Stimulated activated naive CD4-positive, alpha-beta T cell (primary cell): Measurements from ENCODE around the gene GNAS.
"Not testable (repeated sequence)": the region's sequence is repeated elsewhere in the genome, so short reads cannot be mapped to it uniquely, and the experiment has no call there.

Source experiments
- DNase-seq, 6 experiments: peaks; one replicate each; lab custom pipeline; 2025; lab: John Stamatoyannopoulos, UW

Gene GNAS

DNA sequence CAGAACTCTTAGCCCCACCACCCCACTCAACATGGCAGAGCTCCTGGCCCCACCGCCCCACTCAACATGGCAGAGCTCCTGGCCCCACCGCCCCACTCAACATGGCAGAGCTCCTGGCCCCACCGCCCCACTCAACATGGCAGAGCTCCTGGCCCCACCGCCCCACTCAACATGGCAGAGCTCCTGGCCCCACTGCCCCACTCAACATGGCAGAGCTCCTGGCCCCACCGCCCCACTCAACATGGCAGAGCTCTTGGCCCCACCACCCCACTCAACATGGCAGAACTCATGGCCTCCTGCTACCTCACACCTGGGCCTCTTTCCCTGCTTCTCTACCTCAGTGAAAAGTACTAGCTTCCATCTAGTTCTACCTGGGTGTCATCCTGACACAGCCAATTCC lies 23.7 kb upstream of the GNAS start:
- DNase-seq, result not testable (repeated sequence)

- no peak for DNase-seq
Measured at GRCh38 chr20:58829531-58829941, 23.0 kb upstream of the GNAS start.

- DNase-seq, result no peak
Measured at GRCh38 chr20:58832457-58832856, 20.1 kb upstream of the GNAS start.

- DNase-seq, result no peak
Measured at GRCh38 chr20:58833921-58834320, 18.6 kb upstream of the GNAS start.

GRCh38 chr20:58835231-58835630 lies 17.3 kb upstream of the GNAS start:
- DNase-seq, result no peak

GRCh38 chr20:58836616-58837204 lies 15.8 kb upstream of the GNAS start:
- DNase-seq, result no peak

- no peak for DNase-seq
Measured at GRCh38 chr20:58837717-58838116, 14.8 kb upstream of the GNAS start.

DNA sequence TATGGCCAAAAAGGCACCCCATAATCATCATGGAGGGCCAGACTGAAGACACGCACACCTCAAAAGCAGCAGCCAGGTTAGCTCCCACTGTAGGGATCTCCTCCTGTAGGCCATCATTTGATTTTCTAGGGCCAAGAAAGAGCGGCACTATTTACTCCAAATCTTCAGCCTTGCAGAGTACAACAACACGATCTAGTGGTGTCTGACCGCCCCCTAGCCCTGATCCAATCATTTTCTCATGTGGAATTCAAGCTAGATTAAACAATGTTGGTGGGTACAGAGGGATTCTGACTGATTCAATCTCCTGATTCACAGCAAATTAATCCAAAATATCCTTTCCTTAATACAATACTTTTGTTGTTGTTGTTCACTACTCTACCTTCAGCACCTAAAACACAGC lies 14.3 kb upstream of the GNAS start:
- no peak for DNase-seq

DNA sequence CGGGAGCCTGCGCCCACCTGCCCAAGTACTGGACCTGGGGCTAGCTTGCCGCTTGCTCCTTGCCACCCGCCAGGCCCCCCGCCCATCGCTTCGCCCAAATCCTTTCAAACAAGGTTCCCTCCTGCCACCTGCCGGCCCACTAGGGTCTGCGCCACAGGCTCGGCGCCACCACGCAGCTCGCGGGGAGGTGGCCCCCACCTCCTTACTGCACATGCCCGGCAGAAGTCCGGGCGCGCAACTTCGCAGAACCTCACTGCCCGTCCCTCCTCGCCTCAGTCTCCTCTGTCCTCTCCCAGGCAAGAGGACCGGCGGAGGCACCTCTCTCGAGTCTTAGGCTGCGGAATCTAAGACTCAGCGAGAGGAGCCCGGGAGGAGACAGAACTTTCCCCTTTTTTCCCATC lies 13.0 kb upstream of the GNAS start:
- peak in 4 of 6 experiments; percentile 18 to 36 (median 26) for DNase-seq

- DNase-seq, result no peak
Measured at GRCh38 chr20:58839991-58840747, 12.3 kb upstream of the GNAS start.

DNA sequence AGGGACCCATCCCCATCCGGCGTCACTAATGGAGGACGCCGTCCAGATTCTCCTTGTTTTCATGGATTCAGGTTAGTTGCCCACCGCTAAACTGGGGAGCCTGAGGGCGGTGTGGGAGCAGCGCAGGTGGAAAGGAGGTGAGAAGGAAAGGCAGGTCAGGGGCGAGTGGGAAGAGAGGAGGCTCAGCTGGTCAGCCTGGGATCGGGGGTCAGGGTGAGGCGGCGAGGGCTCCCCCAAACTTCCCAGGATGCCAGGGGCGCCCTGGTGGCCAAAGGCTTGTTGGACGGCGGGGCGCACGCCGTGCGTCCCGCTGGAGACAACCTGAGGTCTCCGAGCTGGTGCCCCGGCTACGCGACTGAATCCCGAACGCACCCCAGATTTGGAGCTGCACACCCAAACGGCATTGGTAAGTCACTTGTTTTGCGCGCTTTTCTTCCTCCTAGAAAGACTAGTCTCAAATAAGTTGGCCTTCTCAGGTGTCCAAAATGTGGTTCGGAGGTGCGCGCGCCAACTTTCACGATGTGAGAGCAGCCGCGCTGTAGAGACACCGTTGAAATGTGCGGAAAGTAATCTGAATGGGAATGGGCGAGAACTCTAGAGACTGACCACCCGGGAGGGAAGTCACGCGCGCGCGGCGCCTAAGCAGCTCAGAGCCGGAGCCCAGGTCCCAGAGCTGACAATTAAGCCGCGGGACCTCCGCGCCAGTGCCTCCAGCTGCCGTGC lies 11.5 kb upstream of the GNAS start:
- DNase-seq, result no peak

- DNase-seq, result no peak
Measured at GRCh38 chr20:58841539-58842264, 10.8 kb upstream of the GNAS start.

- no peak for DNase-seq
Measured at GRCh38 chr20:58842276-58842675, 10.2 kb upstream of the GNAS start.

DNA sequence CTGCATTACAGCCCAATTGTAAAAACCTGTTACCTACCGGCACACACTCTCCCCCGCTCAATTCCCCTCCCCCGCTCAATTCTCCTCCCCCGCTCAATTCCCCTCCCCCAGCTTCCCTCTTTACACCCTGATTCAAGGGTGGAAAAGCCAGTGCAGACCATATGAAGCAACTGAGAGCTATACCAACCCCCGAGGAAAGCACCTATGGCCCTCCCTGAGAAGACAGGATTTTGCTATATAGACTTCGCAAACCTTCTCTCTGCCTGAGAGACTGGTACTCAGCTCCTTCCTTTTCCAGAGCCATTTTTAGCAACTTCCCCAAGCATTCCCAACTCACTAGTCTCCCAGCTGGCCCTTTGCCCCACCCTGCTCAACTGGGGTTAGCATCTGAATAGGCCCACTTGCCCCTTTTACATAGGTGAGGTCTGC lies 9.4 kb upstream of the GNAS start:
- DNase-seq, result no peak

DNA sequence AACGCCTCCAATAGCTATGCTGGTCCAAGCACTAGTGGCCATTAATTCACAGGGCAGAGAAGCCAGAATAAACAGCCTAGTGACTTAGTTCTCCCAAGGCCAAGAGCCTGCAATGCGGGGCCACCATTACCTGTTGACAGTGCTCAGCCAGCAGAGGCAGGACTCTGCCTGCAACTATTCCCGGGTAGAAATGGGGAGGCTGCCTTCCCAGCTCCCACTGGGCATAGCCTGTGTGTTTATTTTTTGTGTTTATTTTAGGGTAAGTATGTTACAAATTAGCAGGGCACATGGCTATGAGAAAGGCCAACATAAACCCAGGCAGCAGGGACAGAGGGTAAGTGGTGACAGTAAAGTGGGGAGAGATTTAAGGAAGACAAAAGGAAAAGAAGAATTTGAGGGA lies 6.8 kb upstream of the GNAS start:
- no peak for DNase-seq

GRCh38 chr20:58847463-58847862 lies 5.1 kb upstream of the GNAS start:
- DNase-seq, result no peak

- peak; percentile 59 to 81 (median 72) for DNase-seq
Measured at GRCh38 chr20:58850693-58851174, 1.8 kb upstream of the GNAS start, which contains the start of gene GNAS-AS1. TSS of gene GNAS-AS1 (minus strand) at chr20:58850902.

DNA sequence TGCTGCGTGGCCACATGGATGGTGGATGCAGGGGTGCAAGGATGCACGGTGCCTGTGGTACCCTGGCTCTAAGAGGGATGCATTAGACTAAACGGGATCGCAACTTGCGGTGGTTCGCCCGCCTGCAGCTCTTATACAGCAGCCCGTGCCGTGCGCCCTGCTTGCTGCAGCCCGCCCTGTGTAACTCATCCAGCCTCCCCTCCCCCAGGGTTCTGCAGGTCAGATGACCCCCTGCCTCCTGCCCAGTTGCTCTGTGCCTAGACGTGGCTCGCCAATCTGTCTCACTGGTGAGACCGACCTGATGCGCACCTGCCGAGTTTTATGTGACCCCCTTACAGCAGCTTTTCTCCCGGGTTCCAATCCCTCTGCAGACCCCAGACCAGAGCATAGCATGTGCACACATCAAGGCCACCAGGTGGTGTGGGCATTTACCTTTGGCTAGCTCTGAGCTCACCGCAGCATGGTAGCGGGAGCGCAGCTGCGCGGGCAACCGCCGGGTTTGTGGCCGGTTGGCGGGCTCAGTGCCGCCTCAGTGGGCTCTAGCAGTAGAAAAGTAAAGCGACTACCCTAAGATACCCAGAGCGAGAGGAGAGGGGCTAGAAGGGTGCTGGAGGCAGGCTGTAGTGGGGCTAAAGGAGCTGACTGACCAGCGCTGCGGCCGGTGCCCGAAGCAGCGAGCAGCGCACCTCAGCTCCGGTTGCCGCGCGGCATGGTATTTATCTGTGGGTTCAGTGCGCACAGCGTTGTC lies 1.1 kb upstream of the GNAS start:
- DNase-seq, result no peak

DNA sequence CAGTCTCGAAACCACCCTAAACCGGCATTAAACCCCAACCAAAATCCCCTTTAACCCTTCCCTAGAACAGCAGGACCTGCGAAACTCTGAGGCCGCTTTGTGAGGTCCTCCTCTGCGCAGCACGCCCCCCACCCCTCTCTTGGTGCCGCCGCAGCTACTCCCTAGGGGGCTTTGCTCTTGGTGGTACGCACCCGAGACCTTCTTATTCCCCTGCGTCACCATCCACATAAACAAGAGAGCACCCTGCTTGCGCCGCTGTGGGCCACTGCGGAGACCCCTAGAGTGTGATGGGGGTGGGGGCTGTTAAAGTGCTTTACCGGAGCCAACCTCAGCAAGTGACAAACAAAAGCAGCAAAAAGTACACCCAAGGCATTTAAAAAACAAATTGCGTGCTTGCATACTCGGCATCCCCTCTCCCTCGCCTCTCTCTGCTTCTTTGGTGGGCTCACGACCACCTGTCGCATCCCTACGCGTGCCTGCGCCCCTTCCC lies 502 bp upstream of the GNAS start:
- DNase-seq, result no peak

GRCh38 chr20:58853466-58853865 lies 950 bp downstream of the GNAS start:
- no peak for DNase-seq

DNA sequence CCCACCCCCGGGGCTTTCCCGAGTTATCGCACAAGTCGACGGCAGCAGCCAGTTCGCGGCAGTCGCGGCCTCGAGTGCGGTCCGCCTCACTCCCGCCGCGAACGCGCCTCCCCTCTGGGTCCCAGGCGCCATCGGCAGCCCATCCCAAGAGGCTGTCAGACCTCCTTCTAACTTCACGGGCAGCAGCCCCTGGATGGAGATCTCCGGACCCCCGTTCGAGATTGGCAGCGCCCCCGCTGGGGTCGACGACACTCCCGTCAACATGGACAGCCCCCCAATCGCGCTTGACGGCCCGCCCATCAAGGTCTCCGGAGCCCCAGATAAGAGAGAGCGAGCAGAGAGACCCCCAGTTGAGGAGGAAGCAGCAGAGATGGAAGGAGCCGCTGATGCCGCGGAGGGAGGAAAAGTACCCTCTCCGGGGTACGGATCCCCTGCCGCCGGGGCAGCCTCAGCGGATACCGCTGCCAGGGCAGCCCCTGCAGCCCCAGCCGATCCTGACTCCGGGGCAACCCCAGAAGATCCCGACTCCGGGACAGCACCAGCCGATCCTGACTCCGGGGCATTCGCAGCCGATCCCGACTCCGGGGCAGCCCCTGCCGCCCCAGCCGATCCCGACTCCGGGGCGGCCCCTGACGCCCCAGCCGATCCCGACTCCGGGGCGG lies 1.6 kb downstream of the GNAS start:
- no peak for DNase-seq
